GM19452 (cell line): ENCODE data around the gene SSH3.
A peak's percentile ranks its signal among the peaks of the same experiment; 100 is the strongest.

Experiments
- ATAC-seq: cut with Tn5 transposase; IDR thresholded peaks from one replicate; pipeline ENCODE4 v1.9.1; 2021; ENCODE audit not compliant: unreplicated experiment

The SSH3 gene

GRCh38 chr11:67267188-67268080 lies 35.9 kb upstream of the SSH3 start:
- no peak for ATAC-seq

- ATAC-seq = peak; percentile 39
These were observed 35.0 kb upstream of the SSH3 start for GRCh38 chr11:67268081-67268961.

GRCh38 chr11:67268962-67269268 lies 34.4 kb upstream of the SSH3 start:
- ATAC-seq = no peak

DNA sequence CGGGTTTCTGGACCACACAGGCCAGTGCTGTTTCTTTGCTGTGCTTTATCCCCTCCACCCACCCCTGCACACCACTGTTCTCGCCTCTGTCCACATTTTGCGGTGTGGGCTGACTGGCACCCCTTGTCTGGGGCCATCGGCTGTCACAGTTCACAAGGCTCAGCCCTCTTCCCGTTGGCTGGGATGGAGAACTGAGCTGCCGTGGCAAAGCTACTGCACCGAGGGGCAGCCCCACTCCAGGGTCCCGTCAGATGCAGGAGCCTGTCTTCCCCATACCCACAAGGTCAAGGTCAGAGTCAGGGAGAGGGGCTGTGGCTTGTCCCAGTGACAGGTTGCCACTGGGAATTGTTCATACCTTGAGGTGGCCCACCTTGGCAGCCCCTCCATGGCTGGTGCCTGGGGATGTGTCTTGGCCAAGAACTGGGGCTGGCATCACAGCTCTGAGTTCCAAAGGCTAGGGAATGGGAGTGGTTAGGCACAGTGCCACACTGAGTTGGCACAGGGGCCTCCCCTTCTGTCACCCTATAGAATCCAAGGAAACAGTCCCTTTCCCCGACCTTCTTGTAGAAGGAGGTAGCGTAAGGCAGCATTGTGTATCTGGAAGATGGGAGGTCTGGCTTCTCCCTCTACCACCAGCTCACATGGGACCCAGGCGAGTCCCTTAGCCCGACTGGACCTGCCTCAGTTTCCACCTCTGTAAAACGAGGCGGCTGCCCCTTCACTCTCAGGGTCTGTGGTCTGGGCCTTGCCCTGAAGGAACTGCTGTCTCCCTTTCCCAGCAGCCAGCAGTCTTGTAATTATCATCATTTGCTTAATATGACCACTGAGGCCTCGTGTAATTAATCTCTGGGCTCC lies 33.7 kb upstream of the SSH3 start:
- ATAC-seq = no peak

DNA sequence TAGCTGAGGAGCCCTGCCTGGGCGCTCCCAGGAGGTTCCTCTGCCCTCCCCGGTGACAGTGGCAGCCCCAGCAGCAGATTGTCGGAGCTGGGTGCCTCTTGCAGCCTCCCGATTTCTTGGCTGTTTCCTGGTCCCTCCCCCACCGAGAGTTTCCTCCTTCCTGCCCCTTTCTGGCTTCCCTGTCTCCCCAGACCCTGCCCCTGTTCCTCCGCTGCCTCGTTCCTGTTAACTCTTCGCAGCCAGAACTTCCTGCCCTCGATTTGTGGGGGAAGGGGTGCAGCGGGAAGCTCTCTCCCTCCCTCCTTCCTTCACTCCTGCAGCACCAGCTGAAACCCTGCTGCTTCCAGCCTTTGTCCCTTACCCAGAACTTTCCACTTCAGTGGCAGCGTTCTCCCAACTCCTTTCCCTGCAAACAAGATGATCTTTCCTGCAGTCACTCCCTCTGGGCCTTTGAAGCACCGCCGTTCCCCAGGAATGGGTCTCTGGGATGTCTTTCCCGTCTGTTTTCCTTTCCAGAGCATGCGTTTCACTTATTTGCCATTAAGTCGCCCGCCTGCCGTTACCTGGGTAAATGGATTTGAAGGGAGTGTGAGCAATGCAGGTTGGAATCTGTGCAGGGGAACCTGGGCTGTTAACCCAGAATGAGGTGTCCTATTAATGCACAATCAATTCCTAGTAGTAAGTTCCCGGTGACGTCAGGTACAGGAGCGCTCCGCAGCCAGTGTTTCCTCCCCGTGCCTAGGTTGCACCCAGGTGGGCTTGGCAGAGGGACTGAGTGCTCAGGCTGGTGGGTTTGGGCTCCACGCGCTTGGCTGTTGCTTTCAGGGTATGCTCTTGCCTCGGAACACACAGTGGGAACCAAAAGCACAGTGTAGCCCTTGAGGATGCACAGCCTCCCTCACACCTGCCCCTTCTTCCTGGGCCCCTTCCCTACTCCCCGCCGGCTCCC lies 32.8 kb upstream of the SSH3 start:
- no peak for ATAC-seq

GRCh38 chr11:67271205-67271540 lies 32.2 kb upstream of the SSH3 start:
- ATAC-seq = no peak

DNA sequence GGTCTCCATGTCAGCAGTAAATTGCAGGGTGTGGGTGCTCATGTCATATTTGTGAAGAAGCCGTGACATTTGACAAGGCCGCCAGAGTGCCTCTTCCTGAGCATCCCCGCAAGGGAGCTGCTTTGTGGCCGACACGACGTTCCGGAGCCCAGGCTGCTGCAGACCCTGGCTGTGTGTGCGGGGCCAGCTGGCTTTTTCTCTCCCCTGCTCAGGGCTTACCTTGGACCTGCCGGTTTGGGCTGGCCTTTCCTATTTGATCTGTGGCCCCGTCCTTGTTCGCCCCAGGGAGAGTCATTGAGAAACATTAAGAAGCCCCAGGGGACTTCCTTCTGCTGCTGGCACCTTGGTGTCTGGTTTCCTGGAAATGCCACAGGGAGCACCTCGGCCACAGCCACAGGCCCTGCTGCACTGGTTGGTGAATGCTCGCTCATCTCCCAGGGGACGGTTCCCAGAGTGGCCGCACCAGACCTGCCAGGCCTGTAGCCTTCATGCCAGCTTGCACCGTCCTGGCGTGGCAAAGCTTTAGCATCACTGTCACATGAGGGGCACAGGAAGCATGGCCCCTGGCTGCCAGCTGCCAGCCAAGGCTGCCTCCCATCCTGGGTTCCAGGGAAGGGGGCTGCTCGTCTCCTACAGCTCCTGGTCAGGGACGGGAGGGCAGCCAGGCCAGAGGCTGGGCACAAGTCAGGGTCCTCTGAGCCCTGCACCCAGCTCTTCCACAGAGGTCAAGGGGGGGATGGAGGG lies 31.6 kb upstream of the SSH3 start:
- no peak for ATAC-seq

DNA sequence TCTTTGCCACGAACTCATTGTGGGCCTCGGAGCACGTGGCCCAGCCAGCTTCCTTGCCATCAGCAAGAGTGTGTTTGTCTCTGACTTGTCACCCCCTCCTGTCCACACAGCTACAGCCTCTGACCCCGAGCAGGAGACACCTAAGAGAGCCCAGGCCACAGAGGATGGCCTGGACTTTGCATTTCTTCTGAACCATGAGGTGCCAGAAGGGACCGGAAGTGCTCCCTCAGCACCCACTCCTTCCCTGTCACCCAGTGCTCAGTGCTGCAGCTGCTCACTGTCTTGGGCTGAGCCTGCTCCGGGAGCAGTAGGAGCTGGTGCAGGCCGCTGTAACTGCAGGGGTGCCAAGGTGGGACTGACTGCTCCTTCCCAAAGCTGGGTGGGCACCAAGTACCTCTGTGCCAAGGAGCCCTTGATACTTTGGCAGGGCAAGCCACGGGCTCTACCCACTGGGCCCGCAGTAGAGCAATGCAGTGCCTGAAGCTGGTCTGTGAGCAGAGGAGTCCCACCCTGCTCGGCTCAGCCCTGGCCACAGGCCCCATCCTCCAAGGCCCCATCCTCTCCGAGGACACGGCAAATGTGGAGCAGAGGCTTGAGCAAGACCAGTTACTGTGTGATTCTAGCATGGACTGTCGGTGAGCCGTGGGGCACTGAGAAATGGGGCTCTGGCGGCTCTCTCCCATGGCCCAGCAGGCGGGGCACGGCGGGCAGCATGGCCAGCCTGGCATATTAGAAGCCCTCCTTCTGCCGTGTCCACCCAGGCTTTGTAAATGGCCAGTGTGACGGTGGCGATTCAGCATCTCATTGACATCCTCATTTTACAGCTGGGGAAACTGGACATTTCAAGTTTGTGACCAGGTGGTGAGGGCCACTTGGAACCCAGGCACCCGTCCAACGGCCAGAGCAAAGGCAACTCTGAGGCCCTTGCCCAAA lies 30.7 kb upstream of the SSH3 start:
- ATAC-seq = no peak

DNA sequence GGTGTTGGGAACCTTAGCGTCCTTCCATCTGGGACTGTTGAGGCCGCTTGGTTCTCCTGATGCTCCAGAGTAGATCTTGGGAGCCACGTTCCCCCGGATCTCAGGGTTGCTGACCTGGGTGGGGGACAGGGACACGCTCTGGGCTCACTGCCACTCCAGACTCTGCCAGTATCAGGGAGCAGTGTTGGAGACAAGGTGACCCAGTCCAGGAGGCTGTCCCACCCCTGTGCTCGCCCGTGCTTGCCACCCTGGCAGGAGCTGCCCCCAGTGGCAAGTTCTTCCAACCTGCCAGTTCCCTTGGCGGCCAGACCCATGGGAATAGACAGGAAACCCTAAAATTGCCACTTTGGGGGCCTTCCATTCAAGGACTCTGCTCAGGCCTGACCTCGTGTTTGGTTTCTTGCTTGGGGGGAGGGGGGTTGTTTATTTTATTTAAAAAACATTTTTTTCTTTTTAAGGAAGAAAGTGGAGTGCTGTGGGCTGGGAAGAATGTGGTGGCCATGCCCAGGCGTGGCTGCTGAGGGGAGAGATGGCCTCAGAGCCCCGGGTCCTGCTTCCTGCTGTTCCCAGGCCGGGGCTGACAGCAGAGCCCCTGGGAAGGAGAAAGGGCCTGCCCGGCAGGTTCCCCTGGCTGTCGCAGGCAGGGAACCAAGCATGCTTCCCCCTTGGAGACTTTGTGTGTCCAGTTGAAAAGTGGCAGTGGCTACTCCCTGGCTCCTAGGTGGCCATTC lies 29.9 kb upstream of the SSH3 start:
- no peak for ATAC-seq

GRCh38 chr11:67274768-67275605 lies 28.3 kb upstream of the SSH3 start:
- ATAC-seq = no peak

DNA sequence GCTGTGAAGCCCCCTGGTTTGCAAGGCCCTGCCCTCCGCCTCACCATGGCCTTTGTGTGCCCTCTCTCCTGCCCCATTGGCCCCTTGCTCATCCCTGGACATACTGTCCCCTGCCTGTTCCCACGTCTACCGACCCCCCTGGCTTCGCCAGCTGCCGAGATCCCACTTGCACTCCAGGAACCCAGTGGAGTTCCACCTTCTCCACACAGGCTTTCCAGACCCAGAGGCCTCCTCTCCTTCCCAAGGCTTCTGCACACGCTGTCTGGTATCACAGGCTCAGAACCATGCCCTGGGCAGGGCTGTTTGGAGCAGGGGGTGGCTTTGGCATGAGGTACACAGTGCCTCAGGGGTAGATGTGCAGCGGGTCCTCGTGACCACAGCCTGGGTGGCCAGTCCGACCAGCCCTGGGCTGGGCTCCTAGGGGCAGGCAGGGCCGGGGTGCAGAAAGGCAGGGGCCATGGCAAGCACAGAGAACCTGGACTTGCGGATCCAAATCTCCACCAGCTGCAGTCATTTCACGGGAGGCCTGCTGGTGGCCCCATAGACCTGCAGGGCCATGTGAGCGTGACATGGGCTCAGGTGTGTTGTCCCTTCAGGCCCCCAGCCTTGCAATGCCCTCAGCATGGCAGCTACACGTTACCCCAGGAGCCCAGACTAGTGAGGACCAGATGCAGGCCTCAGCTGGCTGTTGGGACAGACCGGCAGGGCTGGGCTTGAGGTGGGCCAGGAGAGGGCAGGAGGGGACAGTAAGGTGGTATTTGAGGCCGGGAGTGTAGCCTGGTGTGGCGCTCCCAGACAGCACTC lies 27.5 kb upstream of the SSH3 start:
- no peak for ATAC-seq

GRCh38 chr11:67276781-67277230 lies 26.5 kb upstream of the SSH3 start:
- no peak for ATAC-seq

DNA sequence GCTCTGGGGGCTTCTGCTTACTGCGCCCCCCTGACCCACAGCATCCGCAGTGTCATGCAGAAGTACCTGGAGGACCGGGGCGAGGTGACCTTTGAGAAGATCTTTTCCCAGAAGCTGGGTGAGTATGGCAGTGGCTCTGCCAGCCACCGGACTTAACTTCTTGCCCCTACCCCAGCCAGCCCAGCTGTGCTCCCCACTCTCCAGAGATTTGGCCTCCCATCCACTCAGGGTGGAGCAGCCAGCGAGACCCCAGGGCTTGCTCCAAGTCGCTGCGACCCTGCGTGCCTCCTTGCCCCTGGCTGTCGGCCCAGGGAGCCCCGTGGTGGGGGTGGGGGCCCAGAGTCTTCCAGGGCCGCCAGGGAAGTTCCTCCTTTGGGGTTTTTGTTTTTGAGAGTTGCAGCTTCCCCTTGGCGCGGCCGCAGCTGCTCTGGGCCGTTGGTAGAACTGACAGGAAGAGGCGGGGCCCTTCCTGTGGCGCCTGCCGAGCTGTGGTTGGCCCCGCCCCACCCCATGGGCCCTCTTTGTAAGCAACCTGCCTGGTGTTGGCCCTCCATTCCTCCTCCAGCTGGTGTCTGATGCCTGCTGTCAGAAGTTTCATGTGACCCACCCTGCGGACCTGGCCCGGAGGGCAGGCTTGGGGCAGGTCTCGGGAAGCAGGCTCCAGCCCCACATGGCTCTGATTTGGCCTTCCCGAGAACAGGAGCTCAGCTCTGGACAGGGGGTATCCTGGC lies 25.9 kb upstream of the SSH3 start:
- peak; percentile 77 for ATAC-seq

- ATAC-seq = no peak
These were observed 25.0 kb upstream of the SSH3 start for GRCh38 chr11:67278135-67278938.
